ENCODE data around the gene SLC7A1.

DNA sequence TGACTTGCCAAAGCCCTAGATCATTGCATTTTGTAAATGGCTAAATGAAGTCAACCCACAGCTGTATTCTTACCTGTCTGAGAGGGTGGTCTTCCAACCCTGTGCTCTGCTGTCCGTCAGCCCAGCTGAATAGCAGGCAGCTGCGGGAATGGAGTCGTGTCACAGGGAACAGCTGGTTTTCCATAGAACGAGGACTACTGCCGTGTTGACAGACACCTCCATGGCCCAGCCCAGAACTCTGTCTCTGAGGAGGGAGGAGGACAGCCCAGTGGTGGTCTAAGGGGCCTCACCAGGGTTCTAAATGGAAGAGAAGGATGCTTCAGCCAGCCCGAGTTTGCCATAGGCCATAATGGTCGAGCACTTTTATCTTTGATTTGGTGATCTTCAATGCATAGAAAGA, 110.7 kb downstream of the SLC7A1 start:
- TF ChIP-seq POLR2A (IDR thresholded peaks at IDR 0.05) = no peak
- TF ChIP-seq, protein P1, sequence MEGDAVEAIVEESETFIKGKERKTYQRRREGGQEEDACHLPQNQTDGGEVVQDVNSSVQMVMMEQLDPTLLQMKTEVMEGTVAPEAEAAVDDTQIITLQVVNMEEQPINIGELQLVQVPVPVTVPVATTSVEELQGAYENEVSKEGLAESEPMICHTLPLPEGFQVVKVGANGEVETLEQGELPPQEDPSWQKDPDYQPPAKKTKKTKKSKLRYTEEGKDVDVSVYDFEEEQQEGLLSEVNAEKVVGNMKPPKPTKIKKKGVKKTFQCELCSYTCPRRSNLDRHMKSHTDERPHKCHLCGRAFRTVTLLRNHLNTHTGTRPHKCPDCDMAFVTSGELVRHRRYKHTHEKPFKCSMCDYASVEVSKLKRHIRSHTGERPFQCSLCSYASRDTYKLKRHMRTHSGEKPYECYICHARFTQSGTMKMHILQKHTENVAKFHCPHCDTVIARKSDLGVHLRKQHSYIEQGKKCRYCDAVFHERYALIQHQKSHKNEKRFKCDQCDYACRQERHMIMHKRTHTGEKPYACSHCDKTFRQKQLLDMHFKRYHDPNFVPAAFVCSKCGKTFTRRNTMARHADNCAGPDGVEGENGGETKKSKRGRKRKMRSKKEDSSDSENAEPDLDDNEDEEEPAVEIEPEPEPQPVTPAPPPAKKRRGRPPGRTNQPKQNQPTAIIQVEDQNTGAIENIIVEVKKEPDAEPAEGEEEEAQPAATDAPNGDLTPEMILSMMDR (IDR thresholded peaks at IDR 0.05 in 8 of 11, conservative IDR thresholded peaks at IDR 0.05 in 3 of 11) = no peak

Measured in spleen (tissue), 7 donors.